Rectal smooth muscle tissue (tissue), 1 donor: ENCODE measurements around the gene LITAFD.
"Not testable (repeated sequence)": the region's sequence is repeated elsewhere in the genome, so short reads cannot be mapped to it uniquely, and the experiment has no call there.

Source experiments
- H3K27ac ChIP-seq: one replicate; pipeline ENCODE4 v1.7.0; 2013; ENCODE audit warnings: low read depth, low read length, inconsistent platforms
- H3K27me3 ChIP-seq: one replicate; pipeline ENCODE4 v1.7.0; 2013; ENCODE audit warnings: low read length; ENCODE audit not compliant: control insufficient read depth, insufficient read depth
- H3K36me3 ChIP-seq: one replicate; pipeline ENCODE4 v1.7.0; 2013; ENCODE audit warnings: low read length; ENCODE audit not compliant: control insufficient read depth, insufficient read depth
- H3K4me1 ChIP-seq: one replicate; pipeline ENCODE4 v1.7.0; 2013; ENCODE audit warnings: low read length; ENCODE audit not compliant: control insufficient read depth, insufficient read depth
- H3K4me3 ChIP-seq: one replicate; pipeline ENCODE4 v1.7.0; 2013; ENCODE audit warnings: low read length
- H3K9ac ChIP-seq: one replicate; pipeline ENCODE4 v1.7.0; 2013; ENCODE audit warnings: low read length

The LITAFD gene

GRCh38 chr16:8882041-8882617 lies at the start of gene LITAFD:
Gene LITAFD, plus strand, starts transcription at chr16:8882351. Its CDS starts 2,005 bp downstream, at chr16:8884356.
- Histone ChIP-seq H3K27me3 (no peaks in the 10 kb centered on the region), H3K36me3 (peaks cover under 1% of the 10 kb centered on the region), H3K4me1 (no peaks in the 10 kb centered on the region), H3K27ac (no peak within 1 kb of the TSS), H3K9ac (no peak within 1 kb of the TSS), H3K4me3 (no peak within 1 kb of the TSS)

GRCh38 chr16:8832717-8833105 lies 49.4 kb upstream of the LITAFD start:
- no peak overlapping the region for H3K9ac ChIP-seq
- H3K4me3 ChIP-seq: no peak overlapping the region
- no peaks in the 10 kb centered on the region for H3K27me3 ChIP-seq
- no peaks in the 10 kb centered on the region for H3K4me1 ChIP-seq
- H3K36me3 ChIP-seq: peaks cover 11% of the 10 kb centered on the region
- H3K27ac ChIP-seq: no peak overlapping the region

GRCh38 chr16:8836797-8837196 lies 45.4 kb upstream of the LITAFD start:
- not testable (repeated sequence) for H3K4me3 ChIP-seq, H3K9ac ChIP-seq, H3K27ac ChIP-seq, H3K36me3 ChIP-seq, H3K4me1 ChIP-seq, H3K27me3 ChIP-seq

- not testable (repeated sequence) for H3K27ac ChIP-seq, H3K9ac ChIP-seq, H3K27me3 ChIP-seq, H3K4me1 ChIP-seq, H3K36me3 ChIP-seq, H3K4me3 ChIP-seq
Measured at GRCh38 chr16:8837594-8837993, 44.6 kb upstream of the LITAFD start.

- H3K36me3 ChIP-seq, H3K4me1 ChIP-seq, H3K27me3 ChIP-seq, H3K9ac ChIP-seq, H3K27ac ChIP-seq, H3K4me3 ChIP-seq: not testable (repeated sequence)
Measured at GRCh38 chr16:8842016-8842415, 40.1 kb upstream of the LITAFD start.

GRCh38 chr16:8843296-8843695 lies 38.9 kb upstream of the LITAFD start:
- H3K27ac ChIP-seq: not testable (repeated sequence)

GRCh38 chr16:8845699-8846298 lies 36.4 kb upstream of the LITAFD start:
- no peaks in the 10 kb centered on the region for H3K27me3 ChIP-seq
- H3K9ac ChIP-seq: no peak overlapping the region
- H3K4me3 ChIP-seq: no peak overlapping the region
- H3K36me3 ChIP-seq: peaks cover 3% of the 10 kb centered on the region
- no peak overlapping the region for H3K27ac ChIP-seq
- H3K4me1 ChIP-seq: no peaks in the 10 kb centered on the region

More at GRCh38 chr16:8843296-8843695, 38.9 kb upstream of the LITAFD start:
- H3K4me1 ChIP-seq, H3K9ac ChIP-seq, H3K4me3 ChIP-seq, H3K36me3 ChIP-seq, H3K27me3 ChIP-seq: not testable (repeated sequence)

GRCh38 chr16:8846401-8846932 lies 35.7 kb upstream of the LITAFD start:
- H3K27me3 ChIP-seq: no peaks in the 10 kb centered on the region
- H3K27ac ChIP-seq: no peak overlapping the region
- H3K9ac ChIP-seq: no peak overlapping the region
- peaks cover 3% of the 10 kb centered on the region for H3K36me3 ChIP-seq
- no peaks in the 10 kb centered on the region for H3K4me1 ChIP-seq
- H3K4me3 ChIP-seq: no peak overlapping the region

- Histone ChIP-seq H3K36me3 (peaks cover 3% of the 10 kb centered on the region), H3K9ac (no peak overlapping the region), H3K4me3 (no peak overlapping the region), H3K4me1 (no peaks in the 10 kb centered on the region), H3K27me3 (no peaks in the 10 kb centered on the region), H3K27ac (no peak overlapping the region)
Measured at GRCh38 chr16:8847145-8847544, 35.0 kb upstream of the LITAFD start.

- peaks cover 3% of the 10 kb centered on the region for H3K36me3 ChIP-seq
- no peak overlapping the region for H3K9ac ChIP-seq
- H3K27ac ChIP-seq: no peak overlapping the region
Measured at GRCh38 chr16:8847623-8848022, 34.5 kb upstream of the LITAFD start.

GRCh38 chr16:8848231-8848938 lies 33.8 kb upstream of the LITAFD start:
- Histone ChIP-seq H3K27me3 (no peaks in the 10 kb centered on the region), H3K27ac (no peak overlapping the region), H3K4me1 (no peaks in the 10 kb centered on the region), H3K9ac (no peak overlapping the region), H3K36me3 (peaks cover 8% of the 10 kb centered on the region), H3K4me3 (no peak overlapping the region)

More at GRCh38 chr16:8847623-8848022, 34.5 kb upstream of the LITAFD start:
- Histone ChIP-seq H3K4me1 (no peaks in the 10 kb centered on the region), H3K27me3 (no peaks in the 10 kb centered on the region), H3K4me3 (no peak overlapping the region)

- Histone ChIP-seq H3K9ac (no peak overlapping the region), H3K27me3 (no peaks in the 10 kb centered on the region), H3K4me1 (no peaks in the 10 kb centered on the region), H3K27ac (no peak overlapping the region), H3K4me3 (no peak overlapping the region), H3K36me3 (peaks cover 8% of the 10 kb centered on the region)
Measured at GRCh38 chr16:8848939-8849391, 33.2 kb upstream of the LITAFD start.
